Activated gamma-delta T cell treated with Interleukin-2 at 50 U/mL for 16 hours (primary cell): ENCODE results near the gene GLIS2.

ENCODE experiments used
- DNase-seq: peaks from one replicate; pipeline ENCODE4 v3.0.0-alpha.2; 2020

GLIS2 gene

DNA sequence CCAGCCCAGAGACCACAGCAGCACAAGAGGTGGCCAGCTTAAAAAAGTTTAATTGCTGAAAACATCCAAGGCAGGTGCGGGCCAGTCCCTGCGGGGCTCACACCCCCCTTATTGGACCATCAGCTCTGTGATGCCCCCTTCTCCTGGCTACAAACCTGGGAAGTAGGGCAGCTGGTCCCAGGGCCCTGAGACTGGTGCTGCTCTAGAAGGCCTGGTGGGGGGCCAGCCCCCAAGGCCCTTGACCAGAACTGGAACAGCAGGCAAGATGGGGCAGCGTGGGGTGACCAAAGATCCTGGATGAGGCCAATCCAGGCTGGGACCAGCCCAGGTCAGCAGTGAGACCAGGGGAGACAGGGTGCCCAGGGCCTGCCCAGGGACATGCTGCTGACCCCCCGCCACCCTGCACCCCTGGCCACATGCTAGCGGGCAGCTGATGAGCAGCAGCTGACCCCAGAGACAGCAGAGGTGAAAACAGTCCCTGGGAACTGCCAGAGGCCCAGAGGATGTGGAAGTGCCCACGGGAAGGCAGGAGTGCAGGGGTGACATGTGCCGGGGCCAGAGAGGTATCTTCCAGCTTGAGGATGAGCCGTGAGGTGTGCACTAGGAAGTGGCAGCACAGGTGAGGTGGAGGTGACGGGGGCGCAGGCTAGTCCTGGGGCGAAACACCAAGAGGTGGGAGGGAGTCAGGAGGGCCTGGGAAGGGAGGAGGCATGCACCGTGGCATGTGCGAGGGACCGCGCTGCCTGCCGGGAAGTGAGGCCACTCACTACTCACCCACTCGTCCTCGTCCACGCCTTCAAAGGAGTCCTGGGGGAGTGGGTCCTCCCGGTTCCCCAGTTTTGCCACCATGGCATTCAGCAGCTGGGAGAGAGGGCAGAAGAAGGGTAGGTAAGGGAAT lies 38.9 kb downstream of the GLIS2 start:
- DNase-seq = no peak

DNA sequence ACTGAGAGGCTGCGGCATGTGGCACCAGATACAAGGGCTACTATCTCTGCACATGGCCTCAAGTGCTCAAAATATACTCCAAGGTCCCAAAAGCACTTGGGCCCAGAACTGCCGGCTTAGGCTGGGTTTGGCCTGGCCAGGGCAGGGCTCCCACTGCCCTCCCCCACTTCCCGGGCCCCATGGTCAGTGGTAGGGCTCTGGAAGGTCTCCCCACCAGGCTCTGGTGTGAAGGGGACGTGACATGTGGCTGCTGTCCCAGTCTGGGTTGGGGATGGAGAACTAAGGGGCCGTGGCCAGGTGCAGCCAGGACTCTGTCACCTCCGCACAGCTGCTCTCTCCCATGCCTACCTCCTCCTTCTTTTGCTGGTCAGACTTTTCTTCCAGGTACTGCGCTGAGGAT lies 41.0 kb downstream of the GLIS2 start:
- DNase-seq = no peak

DNA sequence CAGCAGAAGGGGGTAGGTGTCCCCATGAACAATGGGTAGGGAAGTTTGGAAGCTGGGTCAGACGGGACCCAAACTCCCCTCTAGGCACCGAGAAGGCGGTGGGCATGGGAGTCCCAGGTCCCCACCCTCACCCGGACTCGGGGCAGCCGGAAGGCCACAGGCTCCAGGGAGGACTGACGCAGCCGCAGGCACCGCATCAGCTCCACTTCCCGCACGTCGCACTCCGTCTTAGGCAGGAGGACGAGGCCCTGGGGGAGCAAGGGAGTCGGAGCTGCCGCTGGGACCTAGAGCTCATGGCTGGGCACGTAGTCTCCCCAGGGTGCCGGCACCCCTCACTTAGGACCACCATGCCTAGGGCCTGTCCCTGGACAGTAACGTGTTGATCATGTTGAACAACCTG lies 42.4 kb downstream of the GLIS2 start:
- DNase-seq = no peak

DNA sequence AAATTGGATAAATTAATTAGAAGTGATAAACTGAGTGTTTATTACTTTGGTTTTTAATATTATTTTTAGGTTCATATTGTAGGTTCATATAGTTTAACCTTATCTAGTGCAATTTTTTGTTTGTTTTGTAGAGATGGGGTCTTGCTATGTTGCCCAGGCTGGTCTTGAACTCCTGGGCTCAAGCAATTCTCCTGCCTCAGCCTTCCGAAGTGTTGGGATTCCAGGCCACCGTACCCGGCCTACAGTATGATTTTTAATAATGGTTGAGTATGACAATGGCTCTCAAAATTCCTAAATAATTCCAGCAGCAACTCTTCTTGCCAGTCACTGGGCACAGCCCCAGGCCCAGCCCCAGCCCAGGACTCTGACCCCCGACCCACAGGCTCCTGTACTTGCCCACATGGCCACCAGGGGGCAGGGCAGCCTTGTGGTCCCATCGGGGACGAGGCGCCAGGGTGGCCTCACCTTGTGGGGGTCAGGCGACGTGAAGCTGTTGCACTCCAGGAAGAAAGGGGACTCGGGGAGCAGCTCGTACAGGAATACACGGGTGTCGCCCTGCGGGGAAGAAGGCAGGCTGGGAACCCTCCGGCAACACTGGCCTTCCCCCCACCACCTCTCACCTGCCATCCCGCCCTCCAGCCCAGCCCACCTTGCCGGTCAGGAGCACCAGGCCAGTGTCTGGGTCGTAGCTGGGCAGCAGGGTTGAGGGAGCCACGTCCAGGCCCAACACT lies 43.1 kb downstream of the GLIS2 start:
- DNase-seq = peak; percentile 70

GRCh38 chr16:4359914-4360313 lies 44.0 kb downstream of the GLIS2 start:
- DNase-seq = no peak

DNA sequence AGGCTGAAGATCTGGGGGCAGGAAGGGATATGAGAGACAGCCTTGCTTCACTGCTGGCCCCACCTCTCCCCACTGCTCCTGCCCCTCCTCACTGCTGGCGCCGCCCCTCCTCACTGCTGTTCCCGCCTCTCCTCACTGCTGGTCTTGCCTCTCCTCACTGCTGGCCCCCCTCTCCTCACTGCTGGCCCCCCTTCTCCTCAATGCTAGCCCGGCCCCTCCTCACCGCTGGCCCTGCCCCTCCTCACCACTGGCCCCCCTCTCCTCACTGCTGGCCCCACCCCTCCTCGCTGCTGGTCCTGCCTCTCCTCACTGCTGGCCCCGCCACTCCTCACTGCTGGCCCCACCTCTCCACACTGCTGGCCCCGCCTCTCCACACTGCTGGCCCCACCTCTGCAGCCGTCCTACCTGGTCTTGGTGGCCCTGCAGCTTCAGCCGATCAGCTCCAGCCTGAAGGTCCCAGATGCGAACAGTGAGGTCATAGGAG lies 44.7 kb downstream of the GLIS2 start:
- DNase-seq = no peak

DNA sequence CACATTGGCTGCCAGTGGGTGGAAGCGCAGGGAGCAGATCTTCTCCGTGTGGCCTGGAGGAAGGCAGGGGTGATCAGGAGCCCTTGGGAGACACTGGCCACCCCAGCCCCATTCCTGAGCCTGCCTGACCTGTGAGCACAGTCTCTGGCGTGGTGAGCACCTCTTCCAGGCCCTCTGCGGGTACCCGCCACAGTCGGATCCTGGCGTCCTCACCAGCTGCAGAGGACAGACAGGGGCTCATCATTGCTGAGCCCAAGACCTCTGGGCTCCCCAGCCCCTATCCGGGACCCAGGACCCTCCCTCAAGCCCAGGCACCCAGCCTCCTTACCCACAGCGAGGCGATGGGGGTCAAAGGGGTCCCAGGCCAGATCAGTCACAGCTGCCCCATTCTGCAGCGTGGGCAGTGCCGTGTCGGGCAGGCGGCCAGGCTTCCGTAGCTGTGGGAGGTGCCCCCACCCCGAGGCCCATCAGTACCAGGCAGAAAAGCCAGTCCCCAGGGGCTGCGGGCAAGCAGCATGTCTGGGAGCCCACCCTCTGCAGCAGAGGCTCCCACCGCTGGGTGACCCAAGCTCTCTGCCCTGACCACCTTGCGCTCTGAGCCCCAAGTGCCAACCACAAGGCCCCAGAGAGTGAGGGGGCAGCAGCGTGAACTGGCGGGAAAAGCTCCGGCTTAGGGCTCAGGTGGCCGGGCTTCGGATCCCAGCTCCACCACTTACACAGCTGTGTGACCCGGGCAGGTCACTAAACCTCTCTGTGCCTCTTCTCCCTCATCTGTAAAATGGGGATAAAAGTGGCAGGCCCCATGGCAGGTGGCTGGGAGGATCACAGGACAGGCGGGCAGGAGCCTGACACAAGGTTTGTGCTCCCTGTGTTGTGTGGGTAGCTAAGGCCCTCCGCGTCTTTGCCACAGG lies 45.4 kb downstream of the GLIS2 start:
- DNase-seq = no peak

GRCh38 chr16:4361944-4362311 lies 46.1 kb downstream of the GLIS2 start:
- DNase-seq = no peak

- no peak for DNase-seq
These were observed 46.7 kb downstream of the GLIS2 start for GRCh38 chr16:4362476-4363135.

GRCh38 chr16:4364196-4365013 lies 48.5 kb downstream of the GLIS2 start:
- DNase-seq = no peak

GRCh38 chr16:4365014-4365406 lies 49.1 kb downstream of the GLIS2 start:
- DNase-seq = no peak

DNA sequence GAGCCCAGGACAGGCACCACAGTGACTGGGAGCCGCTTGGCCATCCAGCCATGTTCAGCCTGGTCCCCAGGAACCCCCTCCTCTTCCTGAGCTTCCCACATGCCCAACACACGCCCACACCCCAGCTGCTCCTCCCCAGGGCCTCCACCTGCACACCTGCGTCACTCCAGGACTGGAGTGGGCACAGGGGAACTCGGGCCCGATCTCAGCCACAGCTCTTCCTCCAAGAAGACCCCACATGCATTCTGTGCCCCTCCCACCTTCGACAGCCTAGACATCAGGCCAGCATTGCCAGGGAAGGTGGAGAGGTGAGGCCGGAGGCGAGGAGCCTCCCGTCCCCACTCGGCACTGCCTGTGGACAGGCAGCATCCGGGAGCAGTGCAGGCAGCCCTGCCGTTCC lies 49.7 kb downstream of the GLIS2 start:
- DNase-seq = no peak

DNA sequence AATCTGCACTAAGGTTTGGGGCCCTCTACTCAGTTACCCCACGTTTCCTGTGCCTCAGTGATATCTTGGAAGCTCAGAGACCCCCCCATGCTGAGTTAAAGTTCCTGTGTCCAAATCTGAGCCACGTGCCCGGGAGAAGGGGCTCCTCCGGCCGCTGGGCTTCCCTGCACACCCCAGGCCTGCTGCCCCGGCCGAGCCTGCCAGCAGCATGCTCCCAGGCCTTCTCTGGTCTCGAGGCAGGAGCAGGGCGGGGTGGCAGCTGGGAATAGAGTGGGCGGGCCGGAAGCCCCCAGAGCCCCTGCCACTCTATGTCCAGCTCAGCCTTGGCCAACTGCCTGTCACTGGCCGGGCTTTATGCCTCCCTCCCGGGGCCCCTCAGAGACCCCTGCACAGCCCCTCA lies 50.1 kb downstream of the GLIS2 start:
- no peak for DNase-seq

DNA sequence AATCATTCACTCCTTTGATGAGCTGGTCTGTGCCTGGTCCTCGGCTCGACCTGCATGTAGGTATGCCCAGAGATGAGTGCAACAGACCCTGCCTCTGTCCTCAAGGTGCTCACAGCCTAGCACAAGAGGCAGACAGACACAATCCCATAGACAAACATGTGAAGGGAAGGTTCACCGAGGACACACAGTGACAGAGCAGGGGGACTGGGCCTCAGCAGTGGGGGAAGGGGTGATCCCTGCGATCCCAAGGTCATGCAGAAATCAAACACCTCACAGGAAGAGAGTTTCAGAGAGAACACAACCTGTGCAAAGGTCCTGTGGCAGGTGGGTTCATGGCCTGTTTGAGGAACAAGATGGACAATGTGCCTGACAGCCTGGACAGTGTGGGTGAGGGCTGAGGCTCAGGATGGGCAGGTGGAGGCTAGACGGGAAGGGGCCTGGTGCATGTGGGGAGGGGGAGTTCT lies 51.6 kb downstream of the GLIS2 start:
- DNase-seq = no peak

DNA sequence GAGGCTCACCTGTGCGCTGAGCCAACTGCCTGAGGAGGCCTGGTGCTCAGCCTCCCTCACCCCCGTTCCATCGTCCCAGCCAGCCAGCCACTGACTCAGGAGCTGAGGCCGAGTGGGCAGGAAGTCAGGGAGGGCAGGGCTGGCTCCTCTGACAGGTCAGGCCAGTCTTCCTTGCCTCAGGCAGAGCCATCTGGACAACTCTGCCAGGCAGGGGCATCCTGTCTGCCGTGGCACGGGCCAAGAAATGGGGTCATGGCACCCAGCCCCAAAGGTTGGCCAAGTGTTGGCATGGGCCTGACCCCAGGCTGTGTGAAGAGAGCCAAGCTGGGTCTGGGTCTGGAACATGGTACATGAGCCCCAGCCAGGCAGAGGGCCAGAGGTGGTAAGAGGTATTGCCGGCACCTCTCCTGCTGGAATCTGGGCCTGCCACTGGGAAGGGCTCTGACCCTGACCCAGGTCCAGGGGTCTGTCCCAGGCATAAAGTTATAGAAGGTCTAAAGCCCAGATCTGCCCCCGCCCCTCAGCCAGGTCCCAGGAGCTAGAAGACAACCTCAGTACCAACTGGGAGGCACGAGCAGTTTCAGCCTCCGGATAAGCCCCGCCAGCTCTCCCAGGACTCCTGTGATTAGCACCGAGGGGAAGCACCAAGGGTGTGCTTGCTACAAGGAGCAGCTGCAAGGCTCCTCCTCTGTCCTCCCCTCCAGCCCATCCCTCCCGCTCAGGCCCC lies 53.3 kb downstream of the GLIS2 start:
- DNase-seq = no peak

DNA sequence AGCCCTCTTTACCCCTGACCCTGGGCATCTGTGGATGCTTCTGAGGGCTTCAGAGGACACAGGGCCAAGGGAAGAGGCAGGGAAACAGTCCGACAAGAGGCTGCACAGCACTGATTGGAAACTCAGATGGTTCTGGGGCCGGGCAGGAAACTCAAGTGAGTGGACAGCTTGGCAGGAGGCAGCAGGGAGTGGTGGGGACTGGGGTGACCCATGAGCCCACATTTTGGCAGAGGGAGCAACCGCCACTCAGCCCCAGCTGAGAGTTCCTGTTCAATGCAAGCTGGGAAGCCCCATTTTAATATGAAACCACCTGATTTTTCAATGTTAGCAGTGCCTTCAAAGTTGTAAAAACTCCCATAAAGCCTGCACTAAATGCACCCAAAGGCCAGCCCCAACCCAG lies 54.3 kb downstream of the GLIS2 start:
- DNase-seq = no peak

GRCh38 chr16:4370570-4371356 lies 54.9 kb downstream of the GLIS2 start:
- DNase-seq = no peak

DNA sequence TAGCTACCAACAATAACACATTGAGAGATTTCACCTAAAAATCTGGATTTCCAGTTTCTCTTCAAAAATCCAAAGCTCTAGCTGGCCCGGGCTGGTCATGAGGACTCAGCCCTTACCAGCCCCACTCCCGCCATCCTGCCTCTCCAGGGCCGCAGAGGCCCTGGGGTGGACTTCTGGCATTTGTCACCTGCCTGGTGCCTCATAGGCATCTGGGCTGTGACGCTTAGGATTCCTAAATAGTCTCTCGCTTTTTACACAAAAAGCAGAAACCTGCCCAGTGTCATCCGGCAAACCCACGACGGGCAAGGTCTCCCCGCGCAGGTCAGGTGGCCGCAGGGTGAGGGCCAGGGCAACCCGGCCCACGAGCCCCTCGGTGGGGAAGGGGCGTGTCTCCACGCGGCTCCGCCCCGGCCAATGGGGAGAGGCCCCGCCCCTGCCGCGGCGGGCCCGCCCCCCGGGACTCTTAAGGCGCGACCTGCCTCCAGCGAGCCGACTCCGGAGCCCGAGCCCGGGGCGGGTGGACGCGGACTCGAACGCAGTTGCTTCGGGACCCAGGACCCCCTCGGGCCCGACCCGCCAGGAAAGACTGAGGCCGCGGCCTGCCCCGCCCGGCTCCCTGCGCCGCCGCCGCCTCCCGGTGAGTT lies 55.6 kb downstream of the GLIS2 start, which contains the start of gene VASN:
VASN (plus strand) TSS at position 492 of the 644 bp plus-strand sequence. CDS start 9,030 bp downstream, outside the sequence.
- peak; percentile 66 for DNase-seq

GRCh38 chr16:4372001-4372577 lies 56.2 kb downstream of the GLIS2 start:
- DNase-seq = no peak
